CD4-positive, alpha-beta T cell treated with Interleukin-15 for 4 hours (primary cell): Measurements from ENCODE around the gene CLMN.
A peak's percentile ranks its signal among the peaks of the same experiment; 100 is the strongest.
"Not testable (repeated sequence)": the region's sequence is repeated elsewhere in the genome, so short reads cannot be mapped to it uniquely, and the experiment has no call there.

Experiments
- DNase-seq: peaks from one replicate; pipeline ENCODE4 v3.0.0-alpha.2; 2020; ENCODE audit warnings: low spot score

Gene CLMN

GRCh38 chr14:95163666-95164065, 156.0 kb downstream of the CLMN start:
- DNase-seq: no peak

- no peak for DNase-seq
These were observed 156.6 kb downstream of the CLMN start for GRCh38 chr14:95163132-95163531.

- DNase-seq: no peak
These were observed 157.1 kb downstream of the CLMN start for GRCh38 chr14:95162641-95163040.

- DNase-seq: peak; percentile 95
These were observed 162.2 kb downstream of the CLMN start, which contains the start of gene DICER1 for GRCh38 chr14:95157327-95158189. TSS of gene DICER1 (minus strand) at chr14:95157529. CDS start at chr14:95133458, 24,071 bp downstream.

- DNase-seq: no peak
These were observed 162.7 kb downstream of the CLMN start for GRCh38 chr14:95157048-95157326.

DNA sequence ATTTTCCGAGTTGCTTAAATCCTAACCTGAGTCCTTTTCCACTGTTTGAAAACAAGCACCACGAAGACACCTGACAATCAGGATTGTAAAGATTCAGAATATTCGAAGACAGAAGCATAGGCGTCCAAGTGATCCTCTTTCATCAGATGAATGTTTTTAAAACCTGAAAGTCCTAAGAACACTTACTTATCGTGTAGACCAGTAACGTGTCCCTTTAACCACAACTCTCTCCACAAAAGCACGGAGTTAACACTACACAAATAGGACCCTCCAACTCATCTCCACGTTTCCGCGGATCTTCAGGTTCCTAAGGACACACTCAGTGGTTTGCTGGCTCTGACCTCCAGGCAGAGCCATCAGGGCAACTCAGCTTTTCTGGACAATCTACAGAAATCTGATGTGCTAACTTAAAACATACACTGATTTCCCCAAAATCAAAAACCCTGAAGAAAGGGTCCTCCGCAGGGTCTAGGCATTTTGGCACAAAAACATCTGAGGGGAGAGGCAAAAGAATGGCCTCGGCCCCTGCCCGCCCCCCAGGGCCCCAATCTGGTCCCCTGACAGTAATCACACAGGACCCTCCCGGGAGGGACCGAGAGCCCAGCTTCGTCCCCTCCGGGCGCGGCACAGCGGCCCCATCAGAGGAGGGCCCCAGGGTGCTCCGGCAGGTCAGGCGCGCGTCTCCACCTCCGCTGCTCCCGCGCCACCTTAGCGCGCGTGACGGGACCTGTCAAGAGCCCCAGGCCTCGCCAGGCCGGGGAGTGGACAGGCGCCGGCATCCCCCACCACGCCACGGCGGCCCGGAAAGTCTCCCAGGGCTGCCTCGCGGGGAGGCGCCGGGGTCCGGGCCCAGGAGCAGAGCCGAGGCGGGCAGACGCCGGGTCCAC, 163.3 kb downstream of the CLMN start:
- DNase-seq: peak; percentile 11

DNA sequence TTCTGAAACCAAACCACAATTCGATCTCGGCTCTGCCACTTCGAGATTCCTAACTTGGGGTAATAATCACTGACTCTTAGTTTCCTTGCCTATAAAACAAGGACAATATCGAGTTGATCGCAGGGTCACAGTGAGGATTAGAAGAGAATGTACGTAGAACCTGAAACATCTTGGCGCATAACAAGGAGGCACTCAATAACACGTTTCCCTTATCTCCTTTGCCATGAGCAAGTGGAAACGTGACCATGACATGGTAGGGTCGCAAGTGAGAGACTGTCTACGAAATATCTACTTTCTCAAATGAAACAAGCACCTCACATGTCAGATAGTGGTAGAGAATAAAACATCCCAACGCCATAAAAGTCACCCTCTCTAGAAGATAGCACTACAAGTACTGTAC, 164.7 kb downstream of the CLMN start:
- no peak for DNase-seq

DNA sequence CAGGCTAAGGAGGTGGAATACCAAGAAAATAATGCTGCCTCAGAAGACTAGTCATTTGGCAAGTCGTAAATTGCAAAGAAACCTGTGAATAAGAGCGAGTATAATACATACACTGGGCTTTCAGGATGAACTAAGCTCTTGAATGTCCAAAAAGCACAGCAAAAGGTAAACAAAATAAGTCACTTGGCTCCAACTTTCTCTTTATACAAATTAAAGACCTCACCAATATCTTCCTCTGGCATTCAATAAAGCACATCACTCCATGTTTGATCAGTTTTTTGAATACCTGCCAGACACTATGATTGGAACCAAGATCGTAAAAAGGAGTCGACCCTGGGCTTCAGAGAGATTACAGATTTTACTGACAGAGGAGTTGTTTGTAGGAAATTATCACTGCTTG, 165.8 kb downstream of the CLMN start:
- no peak for DNase-seq

DNA sequence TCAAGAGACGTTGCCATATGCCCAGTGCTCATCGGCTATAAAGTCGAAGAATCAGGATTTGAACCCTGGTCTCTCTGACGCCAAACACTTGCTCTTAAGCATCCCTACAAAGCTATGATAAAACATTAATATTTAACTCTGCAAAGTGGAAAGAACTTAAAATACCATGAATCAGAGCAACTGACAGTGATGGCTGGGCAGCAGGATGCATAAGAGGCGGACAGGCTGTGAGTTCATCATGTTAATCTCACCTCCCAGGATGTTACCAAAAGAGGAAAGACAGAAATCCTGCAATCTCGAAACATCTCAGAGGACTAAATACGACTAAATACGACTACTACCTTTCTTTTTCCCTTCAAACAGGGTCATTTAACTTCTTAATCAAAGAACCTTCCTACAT, 168.1 kb downstream of the CLMN start:
- no peak for DNase-seq

DNA sequence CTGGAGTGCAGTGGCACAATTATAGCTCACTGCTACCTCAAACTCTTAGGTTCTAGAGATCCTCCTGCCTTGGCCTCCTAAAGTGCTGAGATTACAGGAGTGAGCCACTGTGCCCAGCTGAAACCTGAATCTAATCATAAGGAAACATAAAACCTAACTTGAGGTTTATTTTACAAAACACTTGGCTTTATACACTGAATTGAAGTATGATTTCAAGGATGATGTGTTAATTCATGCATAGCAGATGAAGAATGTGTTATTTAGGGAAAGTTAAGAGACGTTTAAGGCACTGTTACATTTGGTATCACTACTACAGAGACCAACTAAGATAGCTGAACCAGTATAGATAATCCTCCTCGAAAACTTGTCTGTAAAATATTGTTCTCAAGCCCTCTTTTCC, 168.8 kb downstream of the CLMN start:
- no peak for DNase-seq

DNA sequence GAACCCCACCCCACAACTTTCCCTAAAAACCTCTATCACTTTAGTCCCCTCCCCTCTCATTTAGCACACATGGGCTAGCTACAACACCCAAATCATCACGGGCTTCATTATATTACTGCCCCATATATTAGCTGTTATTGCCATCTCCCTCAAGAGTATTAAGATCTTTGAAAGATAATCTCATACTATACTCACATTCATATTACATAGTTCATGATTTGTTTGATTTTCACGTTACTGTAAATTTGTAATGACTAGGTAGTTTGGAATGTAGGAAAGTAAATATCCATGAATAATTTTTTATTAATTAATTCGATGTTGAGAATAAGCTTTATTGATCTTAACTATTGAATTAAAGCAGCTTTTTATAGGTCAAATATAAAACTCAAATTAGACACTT, 170.3 kb downstream of the CLMN start:
- no peak for DNase-seq

GRCh38 chr14:95147597-95147996, 172.1 kb downstream of the CLMN start:
- DNase-seq: no peak

DNA sequence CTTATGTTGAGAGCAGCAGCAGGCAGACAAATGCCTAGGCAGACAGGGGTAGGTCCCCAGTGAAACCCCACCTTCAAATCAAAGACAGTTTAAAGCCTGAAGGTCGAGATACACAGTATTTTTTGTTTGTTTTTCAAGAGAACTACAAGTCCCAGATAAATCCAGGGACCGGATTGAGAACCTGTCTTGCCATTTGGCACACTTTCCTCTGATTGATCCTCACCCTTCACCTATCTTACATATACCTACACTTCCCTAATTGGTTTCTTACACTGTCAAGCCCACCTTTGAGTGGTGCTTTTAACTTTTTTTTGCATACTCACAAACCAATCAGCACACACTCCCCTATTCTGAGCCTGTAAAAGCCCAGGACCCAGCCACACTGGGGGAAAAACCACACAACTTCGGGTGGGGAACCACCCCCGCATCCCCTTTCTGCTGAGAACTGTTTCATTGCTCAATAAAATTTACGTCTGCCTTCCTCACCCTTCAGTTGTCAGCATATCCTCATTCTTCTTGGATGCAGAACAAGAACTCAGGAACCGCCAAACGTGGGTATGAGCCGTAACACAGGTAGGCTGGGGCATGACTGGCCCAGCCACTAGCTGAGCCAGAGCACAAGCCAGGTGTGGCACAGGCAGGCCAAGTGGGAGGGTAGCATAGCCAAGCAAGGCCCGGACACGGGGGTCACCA, 173.5 kb downstream of the CLMN start:
- no peak for DNase-seq

GRCh38 chr14:95144849-95145248, 174.9 kb downstream of the CLMN start:
- no peak for DNase-seq

GRCh38 chr14:95143808-95144620, 175.7 kb downstream of the CLMN start:
- no peak for DNase-seq

- DNase-seq: no peak
These were observed 177.5 kb downstream of the CLMN start for GRCh38 chr14:95142208-95142607.

GRCh38 chr14:95141684-95142083, 178.0 kb downstream of the CLMN start:
- DNase-seq: no peak

DNA sequence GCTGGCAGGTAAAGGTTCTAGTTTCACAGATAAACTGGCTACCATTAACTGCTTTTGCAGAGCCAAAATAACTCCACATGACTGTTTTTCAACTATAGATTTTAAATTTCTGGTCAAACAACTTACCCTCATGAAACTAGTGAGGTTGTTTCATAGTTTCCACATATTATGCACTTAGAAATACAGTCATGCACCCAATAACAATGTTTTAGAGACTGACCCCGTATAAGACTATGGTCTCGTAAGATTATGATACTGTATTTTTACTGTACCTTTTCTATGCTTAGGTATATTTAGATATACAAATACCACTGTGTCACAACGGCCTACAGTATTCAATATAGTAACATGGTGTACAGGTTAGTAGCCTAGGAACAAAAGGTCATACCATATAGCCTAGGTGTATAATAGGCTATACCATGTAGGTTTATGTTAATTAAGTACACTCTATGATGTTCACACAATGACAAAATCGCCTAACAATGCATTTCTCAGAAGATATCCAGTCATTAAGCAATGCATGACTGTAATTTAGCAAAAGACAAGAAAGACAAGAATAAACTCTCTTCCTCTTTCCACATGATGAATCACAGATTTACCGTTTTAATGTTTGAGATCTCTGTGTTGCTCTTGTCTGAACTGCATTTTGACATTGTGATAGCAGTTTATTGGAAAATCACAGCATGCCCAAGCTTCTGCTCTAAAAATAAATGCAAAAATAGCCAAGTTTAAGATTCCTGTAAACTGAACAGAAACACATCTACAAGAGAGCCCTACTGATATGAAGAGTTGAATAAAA, 179.4 kb downstream of the CLMN start:
- DNase-seq: no peak

DNA sequence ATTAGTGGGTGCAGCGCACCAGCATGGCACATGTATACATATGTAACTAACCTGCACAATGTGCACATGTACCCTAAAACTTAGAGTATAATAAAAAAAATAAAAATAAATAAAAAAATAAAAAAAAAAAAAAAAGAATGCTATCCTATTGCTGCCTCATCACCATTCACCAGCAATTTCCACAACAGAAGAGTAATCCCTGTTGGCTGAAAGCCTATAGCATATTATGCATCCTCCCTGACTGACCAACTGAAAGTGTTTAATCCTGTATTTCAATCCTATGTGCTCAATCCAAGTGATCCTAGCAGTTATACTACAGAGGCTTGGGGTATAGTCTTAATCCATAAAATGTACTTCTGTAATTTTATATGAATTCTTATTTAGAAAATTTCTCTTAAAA, 180.8 kb downstream of the CLMN start:
- no peak for DNase-seq

DNA sequence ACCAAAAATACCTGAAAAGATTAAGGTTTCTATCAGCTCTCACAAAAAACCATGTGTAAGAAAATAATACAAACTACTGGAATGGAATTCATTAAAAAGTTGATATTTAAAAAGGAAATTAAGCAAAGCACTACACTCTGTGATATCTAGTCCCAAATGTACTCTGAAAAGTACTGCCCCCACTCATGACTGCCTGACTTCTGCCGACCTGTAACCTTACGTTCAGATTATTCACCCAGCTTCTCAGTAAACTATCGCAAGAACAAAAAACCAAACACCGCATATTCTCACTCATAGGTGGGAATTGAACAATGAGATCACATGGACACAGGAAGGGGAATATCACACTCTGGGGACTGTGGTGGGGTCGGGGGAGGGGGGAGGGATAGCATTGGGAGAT, 181.3 kb downstream of the CLMN start:
- not testable (repeated sequence) for DNase-seq

DNA sequence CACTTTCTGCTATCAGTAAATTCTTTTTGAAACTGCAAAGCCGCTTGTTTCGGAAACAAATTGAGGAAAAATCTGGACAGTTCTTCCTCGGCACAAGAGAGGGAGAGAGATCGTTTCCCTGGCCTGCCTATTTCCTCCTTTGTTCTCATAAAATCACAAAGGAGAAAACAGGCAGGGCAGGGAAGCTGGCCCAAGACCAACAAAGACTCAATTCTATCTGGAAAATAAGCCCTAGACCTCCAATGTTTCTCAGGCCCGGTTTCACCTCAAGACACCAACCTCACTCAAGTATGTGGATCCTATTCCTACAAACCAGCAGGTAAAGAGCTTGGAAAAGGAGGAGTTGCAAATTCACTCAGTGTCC, 181.9 kb downstream of the CLMN start:
- DNase-seq: no peak
